CD8-positive, alpha-beta memory T cell (primary cell): ENCODE data around the gene NAT8L. TPM values are rescaled to one million over a fixed set of nuclear protein-coding genes. Genes with fewer than 3 reads are reported as not detected.

Experiments
- CTCF ChIA-PET: fragments of 350-600 bp; sonication (Branson Sonifier 250); formaldehyde crosslinking; loops from one replicate; lab custom pipeline; 2021; ENCODE audit warnings: antibody characterized with exemption; lab: Charles Lee
- POLR2A ChIA-PET: fragments of 350-600 bp; sonication (Branson Sonifier 250); formaldehyde crosslinking; loops from one replicate; lab custom pipeline; 2021; ENCODE audit warnings: antibody characterized with exemption; lab: Charles Lee
- DNase-seq, 5 donors: peaks; one replicate each; pipeline versions ENCODE4 v3.0.0 to v3.0.0-alpha.2; 2020 to 2022; ENCODE audit warnings: mixed read lengths in 1 of 5
- H3K27ac ChIP-seq: one replicate; pipeline ENCODE4 v1.7.0; 2013; ENCODE audit warnings: low read depth, mild to moderate bottlenecking, low read length, moderate library complexity
- H3K27me3 ChIP-seq: 2 replicates; pipeline ENCODE4 v1.7.0; 2013; ENCODE audit warnings: low read length, mild to moderate bottlenecking; ENCODE audit not compliant: insufficient read depth, poor library complexity, severe bottlenecking
- H3K36me3 ChIP-seq: 2 replicates; pipeline ENCODE4 v1.7.0; 2013; ENCODE audit warnings: mild to moderate bottlenecking, low read length, moderate library complexity; ENCODE audit not compliant: insufficient read depth
- H3K4me1 ChIP-seq: 2 replicates; pipeline ENCODE4 v1.7.0; 2013; ENCODE audit warnings: mild to moderate bottlenecking, low read length, moderate library complexity; ENCODE audit not compliant: insufficient read depth
- H3K4me3 ChIP-seq: 2 replicates; pipeline ENCODE4 v1.7.0; 2013; ENCODE audit warnings: mild to moderate bottlenecking, low read length
- H3K9me3 ChIP-seq: 2 replicates; pipeline ENCODE4 v1.7.0; 2013; ENCODE audit warnings: mild to moderate bottlenecking, low read length
- H3K27ac Mint-ChIP-seq, 8 donors: one replicate each; pipeline ENCODE4 v1.8.0; 2020 to 2021; ENCODE audit warnings: mixed read lengths in 8 of 8, mild to moderate bottlenecking in 6 of 8, inconsistent platforms in 3 of 8, moderate library complexity in 3 of 8
- H3K27me3 Mint-ChIP-seq, 2 donors: one replicate each; pipeline ENCODE4 v1.8.0; 2020 to 2021; ENCODE audit warnings: mixed read lengths in 2 of 2, mild to moderate bottlenecking in 1 of 2, moderate library complexity in 1 of 2
- H3K36me3 Mint-ChIP-seq, 3 donors: one replicate each; pipeline ENCODE4 v1.8.0; 2020 to 2021; ENCODE audit warnings: mixed read lengths in 3 of 3, inconsistent platforms in 1 of 3, mild to moderate bottlenecking in 1 of 3
- H3K4me1 Mint-ChIP-seq, 3 donors: one replicate each; pipeline ENCODE4 v1.8.0; 2020 to 2021; ENCODE audit warnings: mixed read lengths in 3 of 3, inconsistent platforms in 1 of 3, mild to moderate bottlenecking in 1 of 3
- H3K4me3 Mint-ChIP-seq, 7 donors: one replicate each; pipeline ENCODE4 v1.8.0; 2020 to 2021; ENCODE audit warnings: mixed read lengths in 7 of 7, mild to moderate bottlenecking in 6 of 7, moderate library complexity in 4 of 7, inconsistent platforms in 2 of 7
- H3K9me3 Mint-ChIP-seq, 5 donors: one replicate each; pipeline ENCODE4 v1.8.0; 2020 to 2022; ENCODE audit warnings: mixed read lengths in 5 of 5, mild to moderate bottlenecking in 3 of 5, moderate library complexity in 2 of 5, inconsistent platforms in 1 of 5
- polyA plus RNA-seq: library from polyadenylated mRNA; unstranded; fragments of 300-500 nt; fragmentation: Illumina TruSeq; gene quantifications from one replicate; pipeline ENCODE4 v1.2.3, GENCODE V29; 2021
- total RNA-seq, 2 experiments: library from RNA; stranded (reverse); gene quantifications; one replicate each; pipeline ENCODE4 v1.2.3, GENCODE V29; 2021

Gene NAT8L
- total and polyA plus RNA-seq, 3 experiments from 2014 or later, result 0.42 to 0.55 TPM; not detected in 1

DNA sequence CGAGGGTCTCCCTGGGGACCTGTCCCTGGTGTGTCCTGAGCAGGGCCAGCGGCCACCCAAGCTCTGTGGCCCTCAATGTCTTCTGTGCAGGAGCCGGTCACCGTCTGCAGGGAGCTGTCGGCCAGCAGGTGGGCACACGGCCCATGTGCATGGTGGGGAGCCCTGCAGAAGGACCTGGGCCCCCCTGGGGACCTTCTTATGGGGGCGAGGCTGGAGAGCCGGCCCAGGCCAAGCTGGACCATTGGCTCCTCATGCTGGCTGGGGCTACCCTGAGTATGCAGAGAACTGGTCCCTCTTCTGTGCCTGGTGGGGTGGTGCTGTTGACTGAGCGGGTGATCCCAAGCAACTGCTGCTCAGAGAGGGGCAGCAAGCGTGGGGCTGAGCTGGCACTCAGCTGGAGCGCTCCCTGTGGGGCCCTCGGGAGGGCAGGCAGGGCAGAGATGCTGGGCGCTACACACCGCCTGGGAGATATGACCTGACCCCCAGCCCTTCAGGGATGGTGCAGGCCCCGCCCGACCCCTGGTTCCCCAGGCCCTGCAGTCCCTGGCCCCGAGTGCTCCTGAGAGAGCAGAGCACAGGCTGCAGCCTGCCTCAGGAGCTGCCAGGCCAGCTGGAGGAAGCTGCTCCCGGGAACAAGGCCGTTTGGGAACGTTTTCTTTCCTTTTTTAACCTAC lies 14.8 kb downstream of the NAT8L start:
- no peak overlapping the region for H3K4me3 ChIP-seq
- no peak overlapping the region for H3K27ac ChIP-seq
- H3K4me1 ChIP-seq, result no peaks in the 10 kb centered on the region
- Mint-ChIP-seq H3K27ac (no peak overlapping the region), H3K9me3 (no peaks in the 10 kb centered on the region), H3K27me3 (no peaks in the 10 kb centered on the region), H3K4me1 (no peaks in the 10 kb centered on the region), H3K36me3 (no peaks in the 10 kb centered on the region), H3K4me3 (no peak overlapping the region)
- POLR2A ChIA-PET, result no interaction called here
- H3K9me3 ChIP-seq, result no peaks in the 10 kb centered on the region
- peak in 1 of 5 donors; percentile 40 for DNase-seq
- CTCF ChIA-PET, result no interaction called here
- no peaks in the 10 kb centered on the region for H3K27me3 ChIP-seq
- no peaks in the 10 kb centered on the region for H3K36me3 ChIP-seq

DNA sequence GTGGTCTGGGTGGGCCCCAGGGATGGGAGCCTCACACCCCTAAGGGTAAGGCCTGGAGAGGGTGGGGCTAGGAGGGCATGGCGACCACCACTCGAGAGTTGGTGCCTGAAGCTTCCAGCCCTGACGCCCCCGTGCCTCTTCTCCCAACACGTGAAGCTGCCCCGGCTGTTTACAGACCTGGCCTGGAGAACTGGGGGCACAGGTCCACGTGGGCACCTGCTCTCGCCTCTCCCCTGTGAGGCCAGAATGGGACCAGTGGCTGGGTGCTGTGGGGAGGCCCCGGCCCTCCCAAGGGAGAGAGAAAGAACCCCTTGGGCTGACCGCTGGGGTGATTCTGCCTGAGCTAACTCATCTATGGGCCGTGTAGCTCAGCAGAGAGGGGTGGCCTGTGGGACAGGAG lies 15.5 kb downstream of the NAT8L start:
- ChIA-PET CTCF (no interaction called here), POLR2A (no interaction called here)
- Histone ChIP-seq H3K9me3 (no peaks in the 10 kb centered on the region), H3K27me3 (no peaks in the 10 kb centered on the region), H3K27ac (no peak overlapping the region), H3K36me3 (no peaks in the 10 kb centered on the region), H3K4me3 (no peak overlapping the region), H3K4me1 (no peaks in the 10 kb centered on the region)
- H3K36me3 Mint-ChIP-seq, result no peaks in the 10 kb centered on the region
- no peak for DNase-seq
- no peak overlapping the region for H3K27ac Mint-ChIP-seq
- H3K4me1 Mint-ChIP-seq, result no peaks in the 10 kb centered on the region
- no peak overlapping the region for H3K4me3 Mint-ChIP-seq
- no peaks in the 10 kb centered on the region for H3K27me3 Mint-ChIP-seq
- no peaks in the 10 kb centered on the region for H3K9me3 Mint-ChIP-seq

DNA sequence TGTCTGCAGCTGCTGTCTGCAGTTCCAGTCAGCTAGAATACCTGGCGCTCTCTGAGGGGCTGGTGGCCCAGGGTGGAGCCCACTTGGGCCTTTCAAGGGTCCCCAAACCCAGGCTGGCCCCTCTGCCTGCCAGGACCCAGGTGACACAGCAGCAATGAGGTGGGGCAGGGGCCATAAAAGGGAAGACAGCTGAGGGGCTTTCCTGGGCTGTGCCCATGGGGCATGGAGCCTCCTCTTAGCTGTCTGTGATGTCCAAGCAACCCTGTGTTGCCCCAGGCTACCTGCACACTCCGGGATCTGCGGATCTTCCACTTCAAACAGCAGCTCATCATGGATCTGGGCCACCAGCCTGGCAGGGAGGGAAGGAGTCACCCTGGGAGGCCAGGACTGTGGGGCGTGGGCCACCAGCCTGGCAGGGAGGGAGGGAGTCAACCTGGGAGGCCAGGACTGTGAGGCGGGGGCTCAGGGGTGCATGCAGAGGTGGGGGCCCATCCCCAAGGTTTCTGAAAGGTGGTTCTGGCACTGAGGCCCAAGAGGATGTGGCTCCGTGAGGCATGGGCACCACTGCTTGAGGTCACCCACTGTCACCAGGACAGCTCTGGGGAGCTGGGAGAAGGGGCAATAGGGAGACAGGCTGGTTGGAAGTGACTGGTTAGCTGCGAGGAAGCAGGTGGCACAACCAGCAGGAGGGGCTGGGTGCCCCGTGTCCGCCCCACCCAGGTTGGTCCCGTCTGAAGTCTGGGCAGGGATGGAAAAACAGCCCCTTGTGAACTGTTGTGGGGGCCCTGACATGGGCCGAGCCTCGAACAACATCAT lies 16.3 kb downstream of the NAT8L start:
- CTCF ChIA-PET, result no interaction called here
- no peaks in the 10 kb centered on the region for H3K9me3 ChIP-seq
- no peaks in the 10 kb centered on the region for H3K27me3 ChIP-seq
- no peaks in the 10 kb centered on the region for H3K9me3 Mint-ChIP-seq
- H3K4me1 Mint-ChIP-seq, result no peaks in the 10 kb centered on the region
- no peak overlapping the region for H3K27ac ChIP-seq
- H3K27ac Mint-ChIP-seq, result peak overlapping the region in 1 of 8 donors; percentile 47
- H3K4me3 ChIP-seq, result no peak overlapping the region
- H3K36me3 Mint-ChIP-seq, result no peaks in the 10 kb centered on the region
- no peaks in the 10 kb centered on the region for H3K27me3 Mint-ChIP-seq
- H3K4me1 ChIP-seq, result no peaks in the 10 kb centered on the region
- no peaks in the 10 kb centered on the region for H3K36me3 ChIP-seq
- H3K4me3 Mint-ChIP-seq, result no peak overlapping the region
- DNase-seq, result no peak
- POLR2A ChIA-PET, result no interaction called here

DNA sequence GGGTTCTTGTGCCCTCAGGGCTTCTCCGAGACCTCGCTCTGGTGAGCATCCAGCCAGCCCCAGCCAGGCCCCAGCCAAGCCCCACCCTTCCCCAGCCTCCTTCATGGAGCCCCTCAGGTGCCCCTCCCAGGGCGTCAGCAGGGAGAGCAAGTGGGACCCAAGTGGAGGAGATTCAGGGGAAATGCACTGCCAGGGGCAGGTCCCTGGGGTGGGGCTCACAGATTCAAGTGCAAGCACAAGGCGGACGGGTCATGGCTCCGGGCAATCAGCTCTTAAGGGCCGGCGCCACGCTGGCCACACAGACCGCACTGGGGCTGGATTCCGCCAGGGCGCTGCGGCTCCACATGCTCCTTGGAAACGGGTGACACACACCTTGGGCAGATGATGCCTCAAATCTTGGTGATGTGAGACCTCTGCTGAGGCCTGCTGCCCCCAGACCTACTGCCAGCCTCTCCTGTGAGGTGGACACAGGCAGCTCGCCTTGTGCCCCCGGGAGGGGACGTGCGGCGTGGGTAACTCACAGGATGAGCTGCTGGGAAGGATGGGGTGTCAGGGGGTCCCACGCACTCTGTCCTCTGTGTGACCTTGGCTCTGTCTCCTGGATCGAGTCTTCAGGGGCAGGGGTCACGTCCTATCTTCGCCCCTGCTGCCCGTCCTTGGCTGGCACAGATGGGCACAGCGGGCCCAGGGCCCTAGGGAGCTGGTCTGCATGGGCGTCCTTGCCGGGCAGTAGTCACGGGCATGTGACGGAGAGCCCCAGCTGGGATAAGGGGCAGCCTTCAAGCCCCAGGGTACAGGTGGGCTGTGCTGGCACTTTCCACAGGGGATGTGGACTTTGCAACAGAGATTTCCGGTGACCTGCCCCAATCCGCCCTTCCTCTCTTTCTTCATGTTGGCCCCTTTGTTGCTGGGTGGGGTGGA lies 17.1 kb downstream of the NAT8L start:
- no peaks in the 10 kb centered on the region for H3K36me3 ChIP-seq
- Mint-ChIP-seq H3K27me3 (no peaks in the 10 kb centered on the region), H3K27ac (peak overlapping the region in 2 of 8 donors; percentile 47 to 87), H3K4me3 (no peak overlapping the region), H3K9me3 (no peaks in the 10 kb centered on the region), H3K36me3 (no peaks in the 10 kb centered on the region), H3K4me1 (no peaks in the 10 kb centered on the region)
- H3K27me3 ChIP-seq, result no peaks in the 10 kb centered on the region
- ChIA-PET POLR2A (no interaction called here), CTCF (no interaction called here)
- peak in 1 of 5 donors; percentile 42 for DNase-seq
- no peak overlapping the region for H3K4me3 ChIP-seq
- H3K9me3 ChIP-seq, result no peaks in the 10 kb centered on the region
- H3K4me1 ChIP-seq, result no peaks in the 10 kb centered on the region
- H3K27ac ChIP-seq, result no peak overlapping the region

DNA sequence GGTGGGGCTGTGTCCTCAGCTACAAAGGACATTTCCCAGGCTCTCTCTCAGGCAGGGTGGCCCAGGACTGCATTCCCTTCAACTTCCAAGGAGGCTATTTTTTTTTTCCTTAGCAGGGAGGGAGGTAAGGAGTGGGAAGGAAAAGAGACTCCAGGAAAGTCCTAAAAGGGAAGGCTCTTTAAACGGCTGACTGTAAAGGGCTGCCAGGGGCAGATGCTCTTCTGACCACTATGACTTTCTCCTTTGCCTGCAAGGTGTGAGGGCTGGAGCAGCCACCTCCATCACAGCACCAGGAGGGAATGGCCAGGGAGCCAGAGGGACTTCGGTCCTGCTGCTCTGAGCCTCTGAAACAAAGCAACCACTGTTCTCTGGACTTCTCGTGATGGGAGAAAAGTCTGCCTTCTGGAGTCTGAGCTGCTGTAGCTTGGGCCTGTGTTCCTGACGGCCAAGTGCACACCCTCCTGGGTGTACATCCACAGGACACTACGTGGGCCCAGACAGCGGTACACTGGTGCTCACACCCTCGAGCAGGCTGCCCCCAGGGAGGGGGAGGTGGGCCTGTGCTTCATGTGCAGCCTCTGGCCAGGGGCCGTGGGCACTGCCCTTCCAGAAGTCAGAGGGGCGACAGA lies 17.9 kb downstream of the NAT8L start:
- Mint-ChIP-seq H3K4me1 (no peaks in the 10 kb centered on the region), H3K4me3 (no peak overlapping the region), H3K27me3 (no peaks in the 10 kb centered on the region), H3K27ac (peak overlapping the region in 2 of 8 donors; percentile 47 to 87), H3K9me3 (no peaks in the 10 kb centered on the region), H3K36me3 (no peaks in the 10 kb centered on the region)
- DNase-seq, result peak in 1 of 5 donors; percentile 21
- no peaks in the 10 kb centered on the region for H3K4me1 ChIP-seq
- no peaks in the 10 kb centered on the region for H3K9me3 ChIP-seq
- no peak overlapping the region for H3K4me3 ChIP-seq
- CTCF ChIA-PET, result no interaction called here
- no peaks in the 10 kb centered on the region for H3K36me3 ChIP-seq
- no peak overlapping the region for H3K27ac ChIP-seq
- POLR2A ChIA-PET, result no interaction called here
- no peaks in the 10 kb centered on the region for H3K27me3 ChIP-seq

DNA sequence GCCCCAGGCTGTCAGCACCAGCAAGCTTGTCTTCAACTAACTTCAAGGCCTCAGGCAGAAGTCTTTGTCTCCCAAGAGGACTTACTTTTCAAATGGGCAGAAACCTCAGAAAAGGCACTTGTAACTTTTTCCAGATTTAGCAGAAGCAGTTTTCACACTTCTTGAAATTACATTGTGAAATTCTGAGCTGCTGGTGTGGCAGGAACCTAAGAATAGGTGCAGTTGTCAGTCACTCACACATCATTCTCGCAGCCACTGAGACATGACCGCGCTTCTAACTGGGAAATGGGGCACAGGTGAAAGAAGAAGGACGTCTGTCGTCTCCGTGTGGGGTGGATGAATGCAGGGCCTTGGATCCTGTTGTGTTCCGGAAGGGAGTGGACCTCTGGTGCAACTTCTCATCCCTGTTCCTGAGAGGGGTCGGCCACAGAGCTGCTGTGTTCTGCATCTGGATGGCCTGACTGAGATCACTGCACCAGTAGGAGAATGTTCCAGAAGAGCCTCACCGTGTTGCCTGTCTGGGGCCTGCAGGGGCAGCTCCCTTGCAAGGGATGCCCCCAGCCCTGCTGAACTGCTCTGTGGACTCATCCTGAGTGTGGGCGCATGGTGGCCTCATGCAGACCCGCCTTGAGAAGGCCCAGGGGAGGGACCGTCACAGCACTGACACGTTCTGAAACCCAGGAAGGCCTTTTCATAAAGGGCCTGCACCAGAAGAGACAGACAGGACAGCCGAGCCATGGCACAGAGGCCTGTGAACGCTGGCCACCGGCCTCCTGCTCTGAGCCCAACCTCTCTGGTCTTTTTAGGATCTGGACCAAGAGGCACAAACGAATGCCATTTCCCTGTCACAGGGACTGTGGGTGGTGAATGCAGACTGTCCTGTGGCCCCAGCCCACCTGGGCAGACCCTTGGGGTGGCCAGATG lies 18.7 kb downstream of the NAT8L start:
- Mint-ChIP-seq H3K27ac (peak overlapping the region in 2 of 8 donors; percentile 55 to 84), H3K4me3 (no peak overlapping the region), H3K36me3 (no peaks in the 10 kb centered on the region), H3K9me3 (no peaks in the 10 kb centered on the region), H3K4me1 (no peaks in the 10 kb centered on the region), H3K27me3 (no peaks in the 10 kb centered on the region)
- H3K27ac ChIP-seq, result no peak overlapping the region
- ChIA-PET CTCF (no interaction called here), POLR2A (no interaction called here)
- H3K9me3 ChIP-seq, result no peaks in the 10 kb centered on the region
- no peaks in the 10 kb centered on the region for H3K36me3 ChIP-seq
- no peak for DNase-seq
- H3K4me3 ChIP-seq, result no peak overlapping the region
- H3K4me1 ChIP-seq, result no peaks in the 10 kb centered on the region
- H3K27me3 ChIP-seq, result no peaks in the 10 kb centered on the region

DNA sequence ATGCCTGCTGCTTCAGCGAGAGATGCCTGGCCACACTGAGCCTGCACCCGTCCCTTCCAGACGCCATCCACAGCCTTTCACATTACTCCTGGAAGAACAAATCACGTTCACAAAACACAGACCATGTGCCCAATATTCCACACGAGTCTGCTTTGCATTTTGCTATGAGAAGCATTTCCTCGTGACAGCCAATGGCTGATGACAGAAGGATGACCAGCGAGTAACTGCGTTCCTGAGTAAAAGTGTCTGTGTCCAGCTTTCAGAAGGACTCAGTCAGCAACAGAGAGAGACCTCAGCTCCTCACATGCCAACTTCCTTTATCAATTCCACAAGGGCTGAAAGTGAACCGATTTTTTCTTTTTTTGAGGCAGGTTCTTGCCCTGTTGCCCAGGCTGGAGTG lies 19.5 kb downstream of the NAT8L start:
- H3K27me3 ChIP-seq, result no peaks in the 10 kb centered on the region
- no peak for DNase-seq
- Mint-ChIP-seq H3K9me3 (no peaks in the 10 kb centered on the region), H3K27ac (peak overlapping the region in 1 of 8 donors; percentile 84), H3K36me3 (no peaks in the 10 kb centered on the region), H3K27me3 (no peaks in the 10 kb centered on the region), H3K4me3 (no peak overlapping the region), H3K4me1 (no peaks in the 10 kb centered on the region)
- H3K36me3 ChIP-seq, result no peaks in the 10 kb centered on the region
- no peak overlapping the region for H3K4me3 ChIP-seq
- H3K4me1 ChIP-seq, result no peaks in the 10 kb centered on the region
- no peaks in the 10 kb centered on the region for H3K9me3 ChIP-seq
- ChIA-PET POLR2A (no interaction called here), CTCF (no interaction called here)
- no peak overlapping the region for H3K27ac ChIP-seq
